ENCODE data around the gene GFRA1.

GFRA1 gene

GRCh38 chr10:116104210-116104932, 168.6 kb downstream of the GFRA1 start:
- no peaks in the 10 kb centered on the region for H3K36me3 ChIP-seq
- no peak overlapping the region for H3K4me3 ChIP-seq (ENCODE audit: low read depth in 1 of 2, low read length in 1 of 2)
- H3K9me3 ChIP-seq = no peaks in the 10 kb centered on the region
- TF ChIP-seq CTCF (IDR thresholded peaks at IDR 0.05) = no peak
- H3K4me1 ChIP-seq (ENCODE audit: control insufficient read depth in 1 of 2, insufficient read depth in 1 of 2, low read depth in 1 of 2, low read length in 1 of 2) = no peaks in the 10 kb centered on the region
- H3K27me3 ChIP-seq = no peaks in the 10 kb centered on the region
- H3K27ac ChIP-seq = no peak overlapping the region

GRCh38 chr10:116103668-116104067, 169.3 kb downstream of the GFRA1 start:
- Histone ChIP-seq H3K4me3 (ENCODE audit: low read depth in 1 of 2, low read length in 1 of 2) (no peak overlapping the region), H3K36me3 (no peaks in the 10 kb centered on the region), H3K27me3 (no peaks in the 10 kb centered on the region), H3K27ac (no peak overlapping the region), H3K4me1 (ENCODE audit: control insufficient read depth in 1 of 2, insufficient read depth in 1 of 2, low read depth in 1 of 2, low read length in 1 of 2) (no peaks in the 10 kb centered on the region), H3K9me3 (no peaks in the 10 kb centered on the region)
- TF ChIP-seq CTCF (IDR thresholded peaks at IDR 0.05) = no peak

GRCh38 chr10:116101616-116102315, 171.2 kb downstream of the GFRA1 start:
- H3K27me3 ChIP-seq = no peaks in the 10 kb centered on the region
- no peaks in the 10 kb centered on the region for H3K36me3 ChIP-seq
- H3K9me3 ChIP-seq = no peaks in the 10 kb centered on the region
- TF ChIP-seq CTCF (IDR thresholded peaks at IDR 0.05) = no peak
- no peaks in the 10 kb centered on the region for H3K4me1 ChIP-seq (ENCODE audit: control insufficient read depth in 1 of 2, insufficient read depth in 1 of 2, low read depth in 1 of 2, low read length in 1 of 2)
- no peak overlapping the region for H3K4me3 ChIP-seq (ENCODE audit: low read depth in 1 of 2, low read length in 1 of 2)
- H3K27ac ChIP-seq = no peak overlapping the region

- Histone ChIP-seq H3K27ac (no peak overlapping the region), H3K4me3 (ENCODE audit: low read depth in 1 of 2, low read length in 1 of 2) (no peak overlapping the region), H3K4me1 (ENCODE audit: control insufficient read depth in 1 of 2, insufficient read depth in 1 of 2, low read depth in 1 of 2, low read length in 1 of 2) (no peaks in the 10 kb centered on the region), H3K9me3 (no peaks in the 10 kb centered on the region), H3K36me3 (no peaks in the 10 kb centered on the region), H3K27me3 (no peaks in the 10 kb centered on the region)
- TF ChIP-seq CTCF (IDR thresholded peaks at IDR 0.05) = no peak
These were observed 172.0 kb downstream of the GFRA1 start for GRCh38 chr10:116100984-116101383.

- Histone ChIP-seq H3K36me3 (no peaks in the 10 kb centered on the region), H3K9me3 (no peaks in the 10 kb centered on the region), H3K4me1 (ENCODE audit: control insufficient read depth in 1 of 2, insufficient read depth in 1 of 2, low read depth in 1 of 2, low read length in 1 of 2) (no peaks in the 10 kb centered on the region), H3K27me3 (no peaks in the 10 kb centered on the region), H3K4me3 (ENCODE audit: low read depth in 1 of 2, low read length in 1 of 2) (no peak overlapping the region), H3K27ac (no peak overlapping the region)
- no peak for TF ChIP-seq CTCF (IDR thresholded peaks at IDR 0.05)
These were observed 174.0 kb downstream of the GFRA1 start for GRCh38 chr10:116099023-116099420.

Data from neutrophil (primary cell).